SIG-M5 treated with dmso at 0.1 percent for 504 hours (cell line): Measurements from ENCODE around the gene RB1.
"Not testable (repeated sequence)": the region's sequence is repeated elsewhere in the genome, so short reads cannot be mapped to it uniquely, and the experiment has no call there.

ENCODE experiments used
- DNase-seq: peaks from one replicate; lab custom pipeline; 2025; ENCODE audit not compliant: unreplicated experiment; lab: John Stamatoyannopoulos, UW

Gene RB1

DNA sequence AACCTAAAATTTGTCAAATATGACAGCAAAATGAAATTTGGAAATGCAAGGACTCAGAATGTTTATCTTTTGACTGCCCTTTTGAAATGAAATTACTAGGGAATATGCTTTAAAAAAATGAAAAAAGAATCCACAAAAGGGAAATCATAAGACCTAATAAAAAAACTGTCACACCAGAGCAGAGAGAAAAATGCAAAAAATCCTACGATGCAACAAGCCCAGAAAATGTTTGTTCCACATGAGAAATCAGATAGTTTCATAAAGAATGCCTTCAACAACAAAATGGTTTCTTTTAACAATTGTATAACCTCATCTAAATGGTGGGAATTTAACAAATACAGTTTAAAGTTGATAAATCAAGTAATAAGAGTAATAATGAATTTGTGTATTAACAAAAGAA, 101.4 kb downstream of the RB1 start:
- no peak for DNase-seq

DNA sequence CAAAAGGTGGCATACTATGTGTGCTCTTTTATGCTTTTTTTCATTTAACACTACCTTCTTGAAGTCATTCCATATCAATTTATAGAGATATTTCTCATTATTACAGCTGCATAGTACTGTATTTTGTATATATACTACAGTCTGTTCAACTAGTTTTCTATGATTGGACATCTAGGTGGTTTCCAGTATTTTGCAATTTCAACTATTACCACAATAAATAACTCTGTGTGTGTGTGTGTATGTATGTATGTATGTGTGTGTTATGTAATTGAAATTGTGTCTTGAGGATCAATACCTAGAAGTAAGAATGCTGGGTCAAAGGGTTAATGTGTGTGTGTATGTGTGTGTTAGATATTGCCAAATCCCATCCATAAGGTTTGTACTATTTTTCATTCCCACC, 102.3 kb downstream of the RB1 start:
- DNase-seq, result no peak

DNA sequence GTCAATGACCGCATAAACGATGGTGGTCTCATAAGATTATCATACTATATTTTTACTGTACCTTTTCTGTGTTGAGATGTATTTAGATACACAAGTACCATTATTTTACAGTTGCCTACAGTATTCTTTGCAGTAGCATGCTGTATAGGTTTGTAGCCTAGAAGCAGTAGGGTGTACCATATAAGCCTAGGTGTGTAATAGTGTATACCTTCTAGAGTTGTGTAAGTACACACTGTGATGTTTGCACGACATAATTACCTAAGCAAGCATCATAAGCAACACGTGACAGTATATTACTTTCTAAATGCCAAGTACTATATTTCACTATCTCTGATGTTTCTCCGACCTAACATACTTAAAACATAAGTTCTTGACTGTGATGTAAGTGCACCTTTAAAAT, 106.6 kb downstream of the RB1 start:
- no peak for DNase-seq

DNA sequence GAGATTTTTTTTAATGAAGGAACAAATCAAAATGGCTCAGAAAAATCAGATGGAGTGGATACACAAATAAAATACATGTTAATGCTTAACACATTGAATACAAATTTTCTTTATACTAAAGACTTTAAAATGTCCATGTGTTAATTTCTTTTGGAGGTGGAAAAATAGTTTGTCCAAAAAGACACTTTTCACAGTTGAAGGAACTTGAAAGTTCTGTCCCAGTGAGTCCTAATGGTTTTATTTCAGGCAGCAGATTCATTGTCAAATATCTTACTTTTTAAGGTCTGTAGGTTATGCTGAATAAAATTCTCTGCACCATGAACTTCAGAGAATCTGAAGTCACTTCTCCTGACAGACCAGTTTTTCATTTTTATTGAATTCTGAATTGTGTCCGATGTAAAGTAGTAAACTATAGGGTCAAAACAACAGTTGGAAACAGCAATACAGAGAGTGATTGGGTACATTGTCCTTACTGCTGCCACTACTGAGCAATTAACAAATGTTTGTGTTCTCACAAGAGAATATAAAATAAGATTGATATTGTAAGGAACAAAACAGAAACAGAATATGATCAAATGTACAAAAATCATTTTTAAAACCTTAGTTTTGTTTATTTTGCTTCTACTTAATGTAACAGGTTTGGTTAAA, 107.7 kb downstream of the RB1 start:
- DNase-seq, result no peak

DNA sequence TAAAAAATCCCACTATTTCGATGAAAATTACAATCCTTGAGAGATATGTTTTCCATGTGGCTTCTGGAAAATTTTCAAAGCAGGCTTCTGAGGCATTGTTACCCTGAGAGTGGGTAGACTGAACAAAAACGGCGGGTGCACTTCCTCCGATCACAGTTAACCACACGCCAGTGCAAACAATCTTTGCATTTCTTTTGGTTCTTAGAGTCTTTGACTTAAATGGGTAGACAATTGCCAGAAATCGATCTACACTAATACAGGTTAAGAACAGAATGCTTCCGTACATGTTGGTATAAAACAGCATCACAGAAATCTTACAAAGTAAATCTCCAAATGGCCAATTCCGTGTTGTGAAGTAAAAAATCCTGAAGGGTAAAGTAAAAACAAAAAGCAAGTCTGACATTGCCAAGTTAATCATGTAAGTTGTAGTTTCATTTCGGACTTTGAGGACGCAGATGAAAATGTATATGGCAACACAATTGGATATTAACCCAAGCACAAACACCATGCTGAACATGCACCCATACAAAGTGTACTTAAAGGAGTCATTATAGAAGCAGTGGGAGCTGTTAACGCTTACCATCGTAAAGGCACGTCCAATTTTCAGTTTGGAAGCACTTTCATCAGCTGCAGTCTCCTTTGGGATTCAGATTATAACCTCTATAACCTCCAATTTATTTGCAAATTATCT, 108.4 kb downstream of the RB1 start:
- DNase-seq, result no peak

DNA sequence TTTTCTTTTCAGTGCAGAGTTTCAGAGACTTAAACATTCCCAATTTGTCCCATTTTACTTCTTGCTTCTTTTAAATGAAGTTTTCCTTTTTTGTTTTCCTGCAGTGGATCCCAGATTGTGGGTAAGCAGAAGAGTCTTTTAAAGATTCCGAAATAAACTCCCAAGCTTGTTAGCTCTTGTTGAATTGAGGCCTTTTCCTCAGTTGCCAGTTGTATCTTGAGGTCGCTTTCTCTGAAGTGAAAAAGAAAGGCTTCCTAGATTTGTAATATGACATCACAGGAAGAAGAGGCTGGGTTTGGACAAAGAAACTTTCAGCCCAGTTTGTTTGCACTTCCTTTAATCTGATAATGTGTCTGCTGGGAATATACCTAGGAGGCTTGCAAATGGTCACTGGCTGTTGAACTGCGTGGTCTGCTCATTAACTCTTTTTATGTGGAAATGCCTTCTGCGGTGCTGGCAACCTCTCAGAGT, 109.4 kb downstream of the RB1 start, which contains the start of gene LPAR6:
Gene LPAR6, minus strand, starts transcription at position 233 of the 471 bp plus-strand sequence. CDS start 690 bp downstream, outside the sequence.
- DNase-seq, result peak; percentile 11

DNA sequence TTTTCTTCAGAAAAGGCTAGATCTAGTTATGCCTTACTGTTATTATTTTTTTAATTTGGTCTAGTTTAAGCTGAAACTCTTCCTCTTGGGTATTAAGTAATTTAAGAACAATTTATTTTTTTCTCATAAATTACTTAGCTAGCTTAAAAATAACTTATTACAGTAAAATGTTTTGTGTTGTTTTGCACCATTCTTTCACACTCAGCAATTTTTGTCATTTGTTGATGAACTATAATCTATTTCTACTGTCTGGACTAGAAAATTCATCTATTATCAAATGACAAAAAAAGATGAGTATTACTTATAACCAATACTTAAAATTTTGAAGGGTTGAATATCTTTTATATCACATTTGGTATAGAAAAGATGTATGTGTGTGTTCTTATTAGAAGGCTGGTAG, 111.0 kb downstream of the RB1 start:
- no peak for DNase-seq

DNA sequence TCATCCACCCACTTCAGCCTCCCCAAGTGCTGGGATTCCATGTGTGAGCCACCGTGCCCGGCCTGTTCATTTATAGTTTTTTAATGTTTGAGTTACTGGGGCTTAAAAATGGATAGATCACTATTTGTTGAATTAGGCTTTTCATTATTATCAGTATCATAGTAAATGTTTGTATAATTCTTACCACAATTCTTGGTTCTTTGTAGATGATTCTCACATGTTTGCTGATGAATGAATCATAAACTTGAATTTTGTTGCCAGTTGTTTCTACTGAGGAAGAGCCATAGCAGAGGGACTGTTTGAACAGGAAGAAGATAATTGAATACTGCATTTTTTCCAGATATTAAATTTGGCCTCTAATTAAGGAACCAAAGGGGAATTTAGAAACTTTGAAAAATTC, 112.0 kb downstream of the RB1 start:
- DNase-seq, result no peak

DNA sequence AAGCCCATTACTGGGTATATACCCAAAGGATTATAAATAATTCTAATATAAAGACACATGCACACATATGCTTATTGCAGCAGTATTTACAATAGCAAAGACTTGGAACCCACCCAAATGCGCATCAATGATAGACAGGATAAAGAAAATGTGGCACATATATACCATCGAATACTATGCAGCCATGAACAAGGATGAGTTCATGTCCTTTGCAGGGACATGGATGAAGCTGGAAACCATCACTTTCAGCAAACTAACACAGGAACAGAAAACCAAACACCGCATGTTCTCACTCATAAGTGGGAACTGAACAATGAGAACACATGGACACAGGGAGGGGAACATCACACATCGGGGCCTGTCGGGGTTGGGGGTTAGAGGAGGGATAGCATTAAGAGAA, 118.5 kb downstream of the RB1 start:
- not testable (repeated sequence) for DNase-seq

DNA sequence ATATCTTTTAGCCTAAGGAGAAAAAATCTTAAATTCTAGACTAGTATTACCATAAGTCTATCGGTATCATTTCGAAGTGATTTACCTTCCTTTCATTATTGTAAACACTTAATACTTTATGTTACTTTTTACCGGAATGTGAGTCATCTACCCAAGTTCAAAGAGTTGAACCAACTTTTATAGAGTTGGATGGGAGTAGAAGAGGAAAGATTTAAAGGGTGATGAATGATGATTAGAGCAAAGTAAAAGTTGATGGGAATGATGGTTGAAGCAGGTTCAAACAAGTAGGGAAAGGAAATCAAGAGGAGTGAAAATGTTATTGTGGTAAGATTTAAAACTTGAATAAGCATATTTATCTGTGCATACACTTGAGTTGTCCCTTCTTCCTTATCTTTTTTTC, 120.7 kb downstream of the RB1 start:
- DNase-seq, result no peak

DNA sequence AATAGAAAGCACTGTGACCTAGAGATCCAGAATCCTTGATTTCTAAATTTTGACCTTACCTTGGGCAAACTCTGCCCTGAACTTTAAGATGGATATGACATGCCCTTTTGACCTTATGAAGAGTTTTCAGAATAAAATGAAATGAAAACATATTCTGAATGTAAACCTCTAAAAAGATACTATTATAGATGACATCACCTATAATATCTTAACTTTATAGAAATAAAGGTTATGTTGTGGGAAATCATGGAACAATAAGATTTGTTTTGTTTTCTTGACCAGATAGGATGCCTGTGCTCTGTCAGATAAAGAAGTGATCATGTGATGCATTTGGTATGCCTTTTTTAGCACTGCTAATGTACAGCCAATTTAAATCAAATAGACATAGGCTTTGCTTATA, 122.5 kb downstream of the RB1 start:
- DNase-seq, result no peak

DNA sequence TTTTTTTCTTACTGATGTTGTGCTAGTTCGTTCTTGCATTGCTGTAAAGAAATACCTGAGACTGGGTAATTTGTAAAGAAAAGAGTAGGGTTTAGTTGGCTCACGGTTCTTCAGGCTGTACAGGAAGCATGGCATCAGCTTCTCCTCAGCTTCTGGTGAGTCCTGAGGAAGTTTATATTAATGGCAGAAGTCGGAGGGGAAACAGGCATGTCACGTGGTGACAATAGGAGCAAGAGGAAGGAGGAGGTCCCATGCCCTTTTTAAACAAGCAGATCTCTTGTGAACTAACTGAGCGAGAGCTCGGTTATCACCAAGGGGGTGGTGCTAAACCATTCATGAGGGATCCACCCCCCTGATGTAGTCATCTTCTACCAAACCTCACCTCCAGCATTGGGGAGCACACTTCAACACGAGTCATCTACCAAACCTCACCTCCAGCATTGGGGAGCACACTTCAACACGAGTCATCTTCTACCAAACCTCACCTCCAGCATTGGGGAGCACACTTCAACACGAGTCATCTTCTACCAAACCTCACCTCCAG, 123.3 kb downstream of the RB1 start:
- not testable (repeated sequence) for DNase-seq

DNA sequence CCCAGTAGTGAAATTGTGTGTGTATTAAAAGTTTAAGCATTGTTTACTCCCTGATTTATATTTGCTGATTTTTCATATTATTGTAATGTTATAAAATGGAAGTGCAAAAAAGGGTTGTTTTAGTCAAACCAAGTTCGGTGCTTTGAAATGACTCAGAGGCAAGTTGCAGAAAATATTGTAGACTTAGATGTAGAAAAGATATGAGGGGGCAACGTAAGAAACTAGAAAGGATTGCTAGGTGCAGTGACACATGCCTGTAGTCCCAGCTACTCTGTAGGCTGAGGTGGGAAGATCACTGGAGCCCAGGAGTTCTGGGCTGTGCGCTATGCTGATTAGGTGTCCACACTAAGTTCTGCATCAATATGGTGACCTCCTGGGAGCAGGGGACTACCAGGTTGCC, 125.5 kb downstream of the RB1 start:
- no peak for DNase-seq

DNA sequence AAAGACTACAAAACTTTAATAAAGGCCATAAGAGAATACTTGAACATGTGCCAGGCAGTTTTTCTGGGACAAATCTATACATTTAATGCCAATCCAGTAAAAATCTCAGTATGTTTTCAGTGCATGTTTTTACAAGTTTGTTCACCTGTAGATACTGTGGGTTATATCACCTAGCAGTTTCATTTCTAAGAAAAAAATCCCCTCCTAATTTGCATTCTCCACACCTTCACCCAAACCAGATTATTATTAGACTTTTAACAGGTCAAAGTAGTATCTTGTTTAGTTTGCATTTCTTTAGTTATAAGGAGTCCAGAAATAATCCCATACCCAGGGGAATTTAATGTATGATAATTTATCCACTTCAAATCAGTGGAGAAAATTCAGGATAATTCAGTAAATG, 126.3 kb downstream of the RB1 start:
- DNase-seq, result no peak

DNA sequence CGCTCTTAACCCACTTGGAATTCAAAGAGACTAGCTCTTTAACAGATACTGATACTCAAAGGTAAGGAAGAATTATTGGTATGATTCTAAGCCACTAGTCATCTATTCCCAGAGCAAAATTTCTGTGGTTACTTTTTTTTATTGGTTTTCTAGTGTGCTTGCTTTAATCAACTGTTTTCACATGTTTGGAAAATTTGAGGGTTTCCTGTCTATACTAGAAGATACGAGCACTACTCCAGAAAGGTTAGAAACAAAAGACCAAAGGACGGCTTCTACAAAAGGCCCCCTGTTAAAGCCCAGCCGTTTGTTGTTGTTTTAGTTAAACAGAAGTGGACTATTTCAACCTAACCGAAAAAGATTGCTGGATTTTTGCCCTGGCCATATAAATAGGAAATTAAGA, 127.9 kb downstream of the RB1 start:
- no peak for DNase-seq

DNA sequence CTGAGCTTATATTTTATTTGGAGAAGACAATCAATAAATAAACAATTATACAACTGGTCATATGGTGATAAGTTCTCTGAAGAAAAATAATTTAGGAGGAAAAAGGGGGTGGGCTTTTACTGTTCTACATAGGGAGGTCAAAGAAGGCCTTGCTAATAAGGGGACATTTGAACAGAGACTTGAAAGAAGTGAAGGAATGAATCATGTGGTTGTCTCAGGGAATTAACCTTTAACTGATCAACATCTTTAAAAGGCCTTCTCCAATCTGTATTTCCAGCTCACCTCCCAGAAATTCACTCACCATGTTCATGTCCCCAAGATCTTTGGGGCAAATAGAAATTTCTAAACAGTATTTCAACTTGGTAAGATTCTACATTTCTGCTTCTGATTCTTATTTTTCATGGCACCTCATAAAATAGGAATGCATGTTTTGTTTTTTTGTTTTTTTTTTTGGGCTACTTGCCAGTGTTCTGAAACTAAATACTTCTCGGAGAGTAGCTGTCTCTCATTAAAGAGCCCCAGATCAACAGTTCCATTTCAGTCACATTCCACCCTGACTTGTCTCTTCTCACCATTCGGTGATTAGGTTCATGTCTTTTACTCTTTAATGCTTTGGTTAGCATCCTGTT, 128.6 kb downstream of the RB1 start:
- DNase-seq, result no peak

DNA sequence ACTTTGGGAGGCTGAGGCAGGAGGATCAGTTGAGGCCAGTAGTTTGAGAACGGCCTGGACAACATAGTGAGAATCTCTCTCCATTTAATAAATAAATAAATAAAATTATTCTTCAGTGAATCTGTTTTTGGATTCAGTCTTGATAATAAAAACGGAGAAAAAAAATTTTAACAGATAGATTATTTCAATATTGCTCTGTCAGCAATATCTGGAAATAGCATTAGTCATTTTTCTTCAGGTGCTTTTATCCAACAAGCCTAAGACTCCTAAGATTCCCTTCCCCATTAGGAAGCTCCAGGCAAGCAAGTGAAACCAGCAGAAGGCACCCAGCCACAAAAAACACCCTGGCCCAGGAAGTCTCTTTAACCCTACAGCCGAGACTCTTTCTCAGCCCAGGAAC, 130.6 kb downstream of the RB1 start:
- DNase-seq, result no peak

DNA sequence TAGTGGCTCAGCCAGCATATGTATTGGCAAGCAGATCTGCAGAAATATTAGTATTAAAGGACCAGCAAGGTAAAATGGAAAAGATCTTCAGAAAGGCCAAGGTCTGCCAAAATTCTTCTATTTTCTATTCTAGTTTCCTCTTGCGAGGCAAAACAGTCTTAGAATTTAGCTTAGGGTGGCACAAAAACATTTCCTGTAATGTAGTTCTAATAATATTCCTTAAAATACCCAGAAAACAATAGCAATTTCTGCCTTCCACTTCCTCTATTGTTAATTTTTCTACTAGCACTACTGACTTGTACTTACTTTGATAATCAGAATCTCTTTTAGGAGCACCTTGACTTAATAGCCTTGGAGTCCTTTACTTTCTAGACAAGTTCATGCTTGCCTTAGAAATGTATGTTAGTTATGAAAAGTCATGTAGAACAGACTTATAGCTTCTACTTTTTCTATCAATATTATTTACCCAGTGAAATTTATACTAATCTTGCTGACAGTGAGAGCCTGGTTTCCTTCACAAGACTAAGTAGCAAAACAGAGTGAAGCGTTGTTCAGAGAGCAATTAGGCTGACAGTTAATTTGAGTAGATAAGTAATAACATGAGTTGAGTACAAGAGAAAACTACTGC, 133.2 kb downstream of the RB1 start:
- DNase-seq, result no peak

DNA sequence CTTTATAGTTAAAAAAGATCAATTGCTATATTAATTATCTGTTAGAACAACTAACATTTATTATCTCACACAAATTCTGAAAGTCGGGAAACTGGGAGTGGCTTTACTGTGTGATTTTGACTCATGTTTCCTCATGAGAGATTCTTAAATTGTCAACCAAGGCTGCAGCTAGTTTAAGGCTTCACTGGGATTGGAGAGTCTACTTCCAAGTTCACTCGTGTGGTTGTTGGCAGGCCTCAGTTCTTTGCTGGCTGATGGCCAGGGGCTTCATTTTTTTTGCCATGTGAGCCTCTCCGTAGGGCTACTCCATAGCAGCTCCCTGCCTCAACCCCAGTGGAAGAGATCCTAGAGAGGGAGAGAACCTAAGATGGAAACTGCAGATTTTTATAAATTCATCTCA, 133.8 kb downstream of the RB1 start:
- no peak for DNase-seq

DNA sequence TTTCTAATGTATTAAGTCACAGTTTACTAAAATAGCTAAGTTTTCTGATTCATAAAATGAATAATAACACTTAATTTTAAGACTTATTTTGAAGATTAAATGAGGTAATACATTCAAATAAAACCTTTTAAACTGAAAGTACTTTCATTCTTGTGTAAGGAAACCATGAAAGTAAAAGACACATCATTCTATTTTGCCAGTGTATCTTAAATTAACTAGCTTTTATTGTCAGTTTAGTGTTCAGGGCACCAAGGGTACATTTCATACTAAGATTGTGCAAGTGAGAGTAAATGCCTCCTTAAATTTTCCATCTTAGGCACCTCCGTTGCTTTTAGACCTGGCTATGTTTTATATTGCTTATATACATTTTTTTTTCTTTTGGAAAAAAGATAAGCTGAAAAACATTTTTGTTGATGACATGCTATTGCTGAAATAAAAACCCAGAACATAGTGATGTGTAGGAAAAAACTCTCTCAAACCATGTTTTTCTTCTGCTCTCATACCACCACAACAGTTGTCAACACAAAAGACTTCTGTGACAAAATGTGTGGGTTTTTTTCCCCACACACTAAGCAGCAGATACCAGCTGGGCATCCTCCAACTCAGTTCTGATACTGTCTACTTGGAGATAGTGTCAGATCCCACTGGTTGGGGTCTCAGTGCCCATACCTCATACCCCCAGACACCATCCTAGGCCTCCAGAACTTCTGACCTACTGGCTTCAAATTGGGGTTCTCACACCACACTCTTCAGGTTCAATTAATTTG, 140.1 kb downstream of the RB1 start:
- no peak for DNase-seq

DNA sequence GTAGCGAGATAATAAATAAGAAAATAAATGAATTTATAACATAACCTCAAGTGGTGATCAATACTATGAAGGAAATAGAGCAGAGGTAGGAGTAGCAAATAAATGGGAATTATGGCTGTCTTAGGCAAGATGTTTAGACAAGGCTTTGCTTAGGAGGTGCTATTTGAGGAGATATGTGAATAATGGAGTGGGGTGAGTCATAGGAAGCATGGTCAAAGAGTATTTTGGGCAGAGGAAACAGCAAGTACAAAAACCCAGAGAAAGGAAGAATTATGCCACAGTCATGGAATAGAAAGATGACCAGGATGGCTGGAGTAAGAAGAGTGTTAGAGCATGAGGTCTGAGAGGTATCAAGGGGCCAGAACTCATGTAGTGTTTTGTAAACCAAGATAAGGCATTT, 142.9 kb downstream of the RB1 start:
- peak; percentile 53 for DNase-seq
